NCI-H2196 treated with DMSO at 0.1 percent for 48 hours (cell line): ENCODE measurements around the gene KLF16.

ENCODE experiments used
- DNase-seq: peaks from one replicate; lab custom pipeline; 2025; ENCODE audit not compliant: unreplicated experiment; lab: John Stamatoyannopoulos, UW

The KLF16 gene

DNA sequence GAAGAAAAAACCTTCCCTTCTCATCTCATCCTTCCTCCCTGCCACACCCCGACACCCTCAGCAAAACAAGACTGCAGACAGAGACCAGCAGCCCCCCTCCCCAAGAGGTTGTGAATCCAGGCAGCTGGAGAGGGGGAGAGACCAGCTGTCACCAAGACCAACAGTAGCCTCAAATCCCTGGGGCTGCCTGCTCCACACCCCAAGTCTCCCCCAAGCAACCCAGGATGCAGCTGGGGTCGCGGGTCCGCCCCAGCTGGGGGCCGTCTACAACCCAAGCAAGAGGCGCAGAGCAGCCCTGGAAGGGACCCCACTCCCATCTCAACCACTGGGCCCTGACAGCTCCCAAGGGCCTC, 7.1 kb downstream of the KLF16 start:
- no peak for DNase-seq

DNA sequence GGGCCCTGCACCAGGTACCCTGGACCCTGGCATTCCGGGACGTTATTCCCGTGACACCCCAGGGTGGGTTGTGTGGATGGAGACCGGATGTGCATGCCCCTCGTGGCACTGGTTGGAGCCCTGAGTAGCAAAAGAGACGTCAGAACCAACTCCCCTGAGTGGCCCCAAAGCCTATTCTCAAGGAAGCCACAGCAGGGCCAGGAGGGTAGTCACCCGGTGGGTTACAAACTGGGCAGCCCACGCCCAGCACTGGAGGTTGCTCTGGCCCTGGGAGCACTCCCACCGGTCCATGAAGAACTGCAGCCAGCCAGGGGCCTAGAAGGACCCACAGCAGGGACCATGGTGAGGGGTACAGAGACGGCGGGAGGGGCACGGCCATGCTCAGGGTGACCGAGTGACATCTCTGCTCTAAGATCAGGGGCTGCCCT, 7.5 kb downstream of the KLF16 start:
- DNase-seq = no peak

- peak; percentile 82 for DNase-seq
These were observed 8.1 kb downstream of the KLF16 start for GRCh38 chr19:1855040-1855827.

GRCh38 chr19:1854542-1855039, 8.8 kb downstream of the KLF16 start:
- no peak for DNase-seq

- no peak for DNase-seq
These were observed 9.3 kb downstream of the KLF16 start for GRCh38 chr19:1854039-1854541.

- DNase-seq = peak; percentile 57
These were observed 9.9 kb downstream of the KLF16 start for GRCh38 chr19:1853295-1854038.

GRCh38 chr19:1852581-1853128, 10.7 kb downstream of the KLF16 start:
- no peak for DNase-seq

DNA sequence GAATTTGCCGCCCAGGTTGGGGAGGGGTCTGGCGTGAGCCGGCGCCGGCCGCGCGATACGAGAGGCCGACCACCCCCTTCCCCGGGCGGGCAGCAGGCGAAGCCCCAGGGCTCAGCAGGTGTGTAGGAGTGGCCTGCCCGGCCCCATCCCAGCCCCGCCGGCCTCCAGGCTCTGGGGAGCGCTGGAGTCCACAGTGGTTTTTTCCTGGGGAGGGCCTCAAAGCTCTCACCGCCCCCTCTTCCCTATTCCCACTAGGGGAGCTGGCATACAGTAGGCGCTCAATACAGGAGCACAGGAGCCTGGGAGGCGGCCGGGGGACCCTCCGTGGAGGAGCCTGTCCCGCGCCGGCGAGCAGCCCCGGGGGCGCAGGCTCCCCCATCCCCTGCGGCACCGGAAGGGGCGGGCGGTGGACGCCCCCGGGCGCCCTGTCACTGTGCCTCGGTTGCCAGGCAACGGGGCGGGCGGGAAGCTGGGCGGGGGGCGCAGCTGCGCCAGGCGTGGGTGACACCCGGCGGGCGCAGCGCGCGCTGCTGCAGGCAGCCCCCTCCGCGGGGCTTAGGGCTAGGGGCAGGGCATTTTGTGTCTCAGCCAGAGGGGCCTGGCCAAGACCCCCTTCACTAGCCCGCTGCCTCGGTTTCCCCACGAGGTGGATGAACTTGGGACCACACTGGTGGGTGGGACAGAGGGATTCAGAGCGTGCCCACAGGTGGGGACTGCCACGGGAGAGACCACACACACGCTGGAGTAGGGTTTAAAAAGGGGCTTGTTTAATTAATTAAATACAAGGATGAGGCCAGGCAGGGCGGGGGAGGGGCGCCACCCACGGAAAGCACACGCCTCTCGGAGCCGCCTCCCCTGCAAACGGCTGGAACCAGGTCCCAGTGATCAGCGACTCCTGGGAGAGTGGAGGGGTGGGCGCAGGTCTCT, 11.5 kb downstream of the KLF16 start:
- no peak for DNase-seq

GRCh38 chr19:1850809-1851653, 12.3 kb downstream of the KLF16 start:
- DNase-seq = no peak

GRCh38 chr19:1849886-1850398, 13.4 kb downstream of the KLF16 start:
- no peak for DNase-seq

GRCh38 chr19:1849132-1849474, 14.3 kb downstream of the KLF16 start:
- DNase-seq = no peak

GRCh38 chr19:1848399-1849131, 14.8 kb downstream of the KLF16 start, which contains the start of gene REXO1:
REXO1 (minus strand) TSS chr19:1848483; CDS start chr19:1848358, 125 bp downstream.
- peak; percentile 83 for DNase-seq

- no peak for DNase-seq
These were observed 15.5 kb downstream of the KLF16 start for GRCh38 chr19:1847684-1848398.

DNA sequence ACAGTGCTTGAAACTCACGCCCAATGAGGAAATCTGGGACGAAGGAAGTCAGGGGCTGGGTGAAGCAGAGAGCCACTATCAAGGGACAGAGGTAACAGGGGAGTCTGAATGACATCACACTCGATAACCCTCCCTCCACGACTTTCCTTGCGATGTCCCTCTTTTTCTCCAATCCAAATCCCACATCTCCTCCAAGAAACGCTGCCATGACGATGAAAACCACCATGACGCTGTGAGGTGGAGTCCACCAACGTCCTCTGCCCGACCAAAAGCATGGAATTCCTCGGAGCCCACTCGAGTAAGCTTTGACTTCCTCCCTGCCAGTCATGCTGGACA, 16.1 kb downstream of the KLF16 start:
- no peak for DNase-seq

GRCh38 chr19:1846517-1847204, 16.7 kb downstream of the KLF16 start:
- DNase-seq = no peak

DNA sequence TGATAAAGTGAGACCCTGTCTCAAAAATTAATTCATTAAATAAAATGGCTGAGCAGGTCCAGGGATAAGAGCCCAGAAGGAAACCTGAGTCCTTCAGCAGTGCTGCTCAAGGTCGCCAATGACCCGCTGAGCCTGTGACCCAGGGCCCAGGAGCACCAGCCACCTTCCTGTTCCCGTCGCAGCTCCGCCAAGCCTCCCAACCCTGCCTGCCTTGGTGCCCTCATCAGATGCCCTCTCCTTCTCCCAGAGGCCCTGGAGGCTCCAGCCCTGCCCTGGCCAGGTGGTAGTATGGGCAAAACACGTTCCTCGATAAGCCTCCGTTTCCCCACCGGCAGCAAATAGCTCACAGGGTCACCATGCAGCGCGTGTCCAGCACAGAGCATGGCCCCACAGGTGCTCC, 17.7 kb downstream of the KLF16 start:
- no peak for DNase-seq

GRCh38 chr19:1845125-1845515, 18.3 kb downstream of the KLF16 start:
- DNase-seq = no peak
